Measurements from ENCODE around the gene SPDYE18.
"Not testable (repeated sequence)": the region's sequence is repeated elsewhere in the genome, so short reads cannot be mapped to it uniquely, and the experiment has no call there.

- TF ChIP-seq, protein P1, sequence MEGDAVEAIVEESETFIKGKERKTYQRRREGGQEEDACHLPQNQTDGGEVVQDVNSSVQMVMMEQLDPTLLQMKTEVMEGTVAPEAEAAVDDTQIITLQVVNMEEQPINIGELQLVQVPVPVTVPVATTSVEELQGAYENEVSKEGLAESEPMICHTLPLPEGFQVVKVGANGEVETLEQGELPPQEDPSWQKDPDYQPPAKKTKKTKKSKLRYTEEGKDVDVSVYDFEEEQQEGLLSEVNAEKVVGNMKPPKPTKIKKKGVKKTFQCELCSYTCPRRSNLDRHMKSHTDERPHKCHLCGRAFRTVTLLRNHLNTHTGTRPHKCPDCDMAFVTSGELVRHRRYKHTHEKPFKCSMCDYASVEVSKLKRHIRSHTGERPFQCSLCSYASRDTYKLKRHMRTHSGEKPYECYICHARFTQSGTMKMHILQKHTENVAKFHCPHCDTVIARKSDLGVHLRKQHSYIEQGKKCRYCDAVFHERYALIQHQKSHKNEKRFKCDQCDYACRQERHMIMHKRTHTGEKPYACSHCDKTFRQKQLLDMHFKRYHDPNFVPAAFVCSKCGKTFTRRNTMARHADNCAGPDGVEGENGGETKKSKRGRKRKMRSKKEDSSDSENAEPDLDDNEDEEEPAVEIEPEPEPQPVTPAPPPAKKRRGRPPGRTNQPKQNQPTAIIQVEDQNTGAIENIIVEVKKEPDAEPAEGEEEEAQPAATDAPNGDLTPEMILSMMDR (IDR thresholded peaks at IDR 0.05) = not testable (repeated sequence)
- not testable (repeated sequence) for TF ChIP-seq POLR2A (IDR thresholded peaks at IDR 0.05)
Measured at GRCh38 chr7:77063732-77064131, 1.4 kb upstream of the SPDYE18 start.

All from esophagus squamous epithelium (tissue), 4 donors.